Measurements from ENCODE around the gene TMEM164. TPM values are rescaled to one million over a fixed set of nuclear protein-coding genes. Genes with fewer than 3 reads are reported as not detected.

TMEM164 gene
- 53.5 TPM for total RNA-seq

DNA sequence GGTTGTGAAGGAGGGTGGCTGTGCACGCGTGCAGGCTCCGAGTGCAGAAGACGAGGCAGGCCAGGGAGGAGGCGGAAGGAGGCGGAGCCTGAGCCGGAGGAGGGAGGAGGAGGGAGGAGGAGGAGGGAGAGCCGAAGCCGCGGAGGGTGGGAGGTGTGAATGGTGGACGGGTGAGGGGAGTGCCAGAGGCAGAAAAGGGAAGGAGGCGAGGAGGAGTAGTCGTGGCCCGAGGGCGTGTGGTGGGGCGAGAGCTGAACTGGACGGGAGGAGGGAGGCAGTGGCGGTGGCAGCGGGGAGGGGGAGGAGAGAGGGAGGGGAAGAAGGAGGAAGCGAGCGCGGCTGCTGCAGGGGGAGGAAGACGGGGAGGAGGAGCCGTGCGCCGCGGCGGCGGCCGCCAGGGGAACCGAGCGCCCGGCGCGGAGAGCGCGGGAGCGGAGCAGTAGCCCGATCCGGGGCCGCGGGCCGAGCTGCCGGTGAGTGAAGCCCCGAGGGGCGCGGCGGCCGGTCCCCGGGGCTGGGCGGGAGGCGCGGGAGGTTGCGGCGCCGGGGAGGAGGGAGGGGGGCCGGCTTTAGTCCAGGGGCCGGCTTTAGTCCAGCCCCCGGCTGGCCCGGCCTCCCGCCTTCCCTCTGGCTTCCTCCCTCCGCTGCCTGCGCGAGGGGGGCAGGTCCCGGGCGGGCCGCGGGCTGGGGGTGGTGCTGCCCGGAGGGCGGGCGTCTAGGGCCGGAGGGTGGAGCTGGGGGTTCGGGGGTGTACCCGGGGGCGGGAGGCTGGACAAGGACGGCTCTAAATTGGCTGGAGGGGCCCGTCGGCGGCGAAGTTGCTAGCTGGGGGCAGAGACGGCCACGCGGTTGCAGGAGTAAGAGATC is at the start of gene TMEM164:
TSS of gene TMEM164 (plus strand) at position 815 of the 867 bp plus-strand sequence. CDS start 661 bp downstream, outside the sequence.

Small RNA genes within 50 kb of the gene (small RNA-seq; reads per million reads assigned to genes)
- gene MIR3978 (ENCODE audit: low replicate concordance) = not detected
- gene MIR652 (ENCODE audit: low replicate concordance) = 20.4 reads per million, percentile 92 among the genes with 10 or more reads in this experiment
- gene SNORD96B (ENCODE audit: low replicate concordance) = 1.7 reads per million, percentile 78 among the genes with 10 or more reads in this experiment
